RPMI8226 (cell line): ENCODE data around the gene SKIDA1.

ENCODE experiments used
- DNase-seq: peaks from one replicate; pipeline ENCODE4 v3.0.0-alpha.2; 2015

Gene SKIDA1

DNA sequence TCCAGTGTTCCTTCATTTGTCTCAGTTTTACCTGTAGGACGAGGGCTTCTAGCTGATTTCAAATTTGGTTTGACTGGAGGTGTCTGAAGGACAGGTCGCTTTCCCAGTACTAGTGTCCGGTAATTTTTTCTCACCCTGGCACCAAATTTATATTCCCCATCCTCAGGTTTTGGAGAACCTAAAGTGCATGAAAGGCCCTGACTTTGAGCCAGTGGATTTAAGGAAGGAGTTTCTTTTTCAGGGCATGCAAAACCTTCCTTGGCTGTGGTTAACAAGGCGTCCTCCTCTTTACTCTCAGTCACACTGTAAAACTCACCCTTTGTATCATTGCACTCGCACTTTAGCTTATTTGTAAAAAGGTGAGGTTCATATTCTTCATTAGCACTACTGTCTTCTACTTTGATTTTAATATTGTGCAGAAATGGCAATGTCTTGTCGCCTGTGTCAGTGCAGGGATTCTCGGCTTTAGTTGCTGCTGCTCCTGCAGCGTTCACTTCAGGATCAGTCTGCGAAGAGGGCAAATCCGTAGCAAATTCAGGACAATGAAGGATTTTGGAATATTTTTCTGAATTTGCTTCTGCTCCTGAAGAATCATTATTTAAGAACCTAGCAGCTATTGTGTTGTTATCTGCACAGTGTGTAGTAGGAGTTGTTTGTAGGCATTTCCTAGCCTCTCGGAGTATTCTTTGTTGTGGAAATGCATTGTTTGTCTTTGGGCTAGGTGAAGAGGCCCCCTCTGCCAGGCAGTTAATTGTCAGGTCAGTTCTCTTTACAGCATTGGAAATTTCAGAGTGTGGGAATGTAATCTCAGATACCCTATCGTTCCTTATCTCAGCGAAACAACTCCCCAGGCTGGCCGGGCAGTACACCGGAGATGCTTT is 9.9 kb downstream of the SKIDA1 start:
- DNase-seq: no peak

DNA sequence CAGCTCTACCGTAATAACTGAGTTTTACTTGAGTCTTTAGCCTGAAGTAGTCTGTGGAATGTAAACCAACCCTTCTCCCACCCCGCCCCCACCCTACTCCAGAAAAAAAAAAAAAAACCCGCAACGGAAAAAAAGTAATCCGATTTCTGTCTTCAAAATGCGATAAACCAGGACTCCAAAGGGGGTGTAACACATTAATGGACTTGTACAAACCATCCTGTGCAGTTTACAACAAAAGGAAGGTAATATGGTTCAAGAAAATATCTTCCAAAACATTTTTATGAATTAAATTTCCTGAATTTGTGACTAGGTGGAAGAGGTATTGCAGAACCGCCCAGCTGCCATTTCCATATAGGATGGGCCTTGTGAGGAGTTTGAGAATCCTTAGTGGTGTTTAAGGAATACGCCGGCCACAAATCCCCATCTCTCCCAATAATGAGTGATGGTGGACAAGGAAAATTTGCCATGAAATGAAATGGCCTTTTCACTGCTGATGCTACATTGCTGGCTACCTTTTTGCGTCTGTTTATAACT is 10.6 kb downstream of the SKIDA1 start:
- DNase-seq: no peak

DNA sequence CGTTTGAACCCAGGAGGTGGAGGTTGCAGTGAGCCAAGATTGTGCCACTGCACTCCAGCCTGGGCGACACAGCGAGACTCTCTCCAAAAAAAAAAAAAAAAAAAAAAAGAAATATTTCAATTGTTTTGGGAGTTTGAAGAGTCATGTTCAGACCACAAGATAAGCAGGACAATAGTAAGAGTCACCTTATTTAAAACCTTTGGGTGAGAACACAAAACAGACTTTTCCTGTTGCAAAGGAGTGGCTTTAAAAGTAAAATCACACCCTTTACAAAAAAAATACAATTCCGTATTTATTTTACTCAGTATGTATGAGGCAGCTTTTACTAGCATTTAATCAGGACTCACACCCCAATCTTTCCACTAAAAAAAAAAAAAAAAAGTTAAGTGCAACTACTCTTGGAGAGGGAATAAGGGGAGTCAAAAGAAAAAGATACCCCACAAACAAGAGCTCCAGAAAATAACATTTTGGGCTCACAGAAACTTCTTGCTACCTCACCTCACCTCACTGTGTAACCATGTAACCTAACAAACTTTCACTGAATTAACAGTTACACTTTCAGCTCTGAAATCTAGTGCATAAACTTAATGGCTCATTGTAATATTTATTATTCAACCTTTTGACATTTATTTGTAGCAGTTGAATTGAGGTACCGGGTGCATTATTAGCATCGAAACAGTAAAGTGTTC is 11.2 kb downstream of the SKIDA1 start:
- DNase-seq: no peak

DNA sequence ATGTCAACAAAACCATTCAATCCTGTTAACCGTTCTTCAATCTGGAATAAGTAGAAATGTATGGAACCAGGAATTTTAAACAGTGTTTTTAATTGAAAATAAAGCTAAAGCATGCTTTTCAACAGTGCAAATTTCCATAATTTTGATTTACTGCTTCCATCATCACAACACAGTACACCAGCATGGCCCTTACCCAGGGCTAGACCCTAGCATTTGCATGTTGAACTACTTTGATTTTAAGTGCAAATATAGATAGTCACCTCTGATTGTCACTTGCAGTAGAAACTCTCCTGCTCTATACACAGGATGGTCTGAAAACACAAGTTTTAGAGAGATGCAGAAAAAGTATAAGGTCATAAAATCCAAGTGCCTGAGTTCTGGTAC is 12.1 kb downstream of the SKIDA1 start:
- DNase-seq: no peak

DNA sequence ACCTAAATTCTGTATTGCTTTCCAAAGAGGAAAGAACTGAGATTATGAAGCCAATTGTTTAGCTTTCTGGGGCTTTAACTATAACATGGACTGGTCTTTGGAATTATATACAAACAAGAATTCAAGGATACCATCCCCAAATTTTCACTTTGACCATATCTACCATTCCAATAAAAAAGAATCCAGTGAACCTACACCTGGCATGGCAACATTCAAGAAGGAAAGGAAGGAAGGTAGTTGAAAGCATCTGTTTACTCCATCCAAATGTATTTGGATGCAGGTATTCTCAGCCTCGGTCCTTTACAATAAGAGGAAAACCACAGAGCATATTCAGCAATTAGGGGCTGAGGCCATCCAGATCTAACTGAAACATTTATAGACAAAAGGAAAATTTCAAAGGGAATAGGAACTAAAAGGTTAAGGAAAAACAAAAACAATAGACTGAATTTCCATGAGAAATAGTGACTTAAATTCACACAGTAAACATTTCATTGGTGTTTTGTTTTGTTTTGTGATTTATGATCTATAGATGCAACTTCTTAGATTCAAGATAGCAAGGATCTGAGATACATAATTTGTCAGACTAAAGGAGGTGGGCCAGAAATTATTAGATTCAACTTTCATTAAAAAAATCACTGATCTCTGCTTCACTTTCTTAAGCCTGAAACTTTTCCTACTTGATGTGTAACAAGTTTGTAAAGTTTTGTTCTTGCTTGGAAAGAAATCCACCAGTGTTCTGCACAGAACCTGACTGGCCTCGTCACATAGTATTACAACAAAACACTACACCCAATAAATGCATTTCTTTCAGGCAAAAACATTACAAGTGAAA is 12.7 kb downstream of the SKIDA1 start:
- DNase-seq: no peak

DNA sequence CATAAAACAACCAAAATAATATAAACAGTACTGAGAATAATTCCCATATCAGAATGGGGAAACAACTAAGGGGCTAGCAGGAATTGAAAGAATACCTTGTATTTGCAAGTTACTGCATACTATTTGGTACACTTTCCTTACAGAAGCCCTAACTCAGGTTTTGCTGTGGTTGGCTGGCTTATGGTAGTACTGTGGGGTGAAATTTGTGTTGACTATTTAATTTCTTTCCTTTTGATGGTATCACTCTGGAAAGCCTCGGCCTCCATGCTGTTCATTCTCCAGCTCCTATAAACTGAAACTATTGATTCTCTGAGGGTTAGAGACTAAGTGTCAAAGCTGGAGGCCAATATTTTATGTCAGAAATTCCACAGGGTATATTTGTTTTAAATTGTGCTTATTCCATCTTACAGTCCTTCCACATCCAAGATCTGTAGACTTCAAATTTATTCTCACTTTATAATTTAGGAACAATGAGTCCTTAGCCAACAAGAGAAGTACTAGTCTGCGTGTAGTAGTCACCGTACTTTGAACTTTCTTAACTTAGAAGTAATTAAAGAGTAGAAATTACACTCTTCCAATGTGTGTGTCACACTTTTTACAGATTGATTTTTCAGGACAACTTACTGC is 13.4 kb downstream of the SKIDA1 start:
- DNase-seq: no peak

DNA sequence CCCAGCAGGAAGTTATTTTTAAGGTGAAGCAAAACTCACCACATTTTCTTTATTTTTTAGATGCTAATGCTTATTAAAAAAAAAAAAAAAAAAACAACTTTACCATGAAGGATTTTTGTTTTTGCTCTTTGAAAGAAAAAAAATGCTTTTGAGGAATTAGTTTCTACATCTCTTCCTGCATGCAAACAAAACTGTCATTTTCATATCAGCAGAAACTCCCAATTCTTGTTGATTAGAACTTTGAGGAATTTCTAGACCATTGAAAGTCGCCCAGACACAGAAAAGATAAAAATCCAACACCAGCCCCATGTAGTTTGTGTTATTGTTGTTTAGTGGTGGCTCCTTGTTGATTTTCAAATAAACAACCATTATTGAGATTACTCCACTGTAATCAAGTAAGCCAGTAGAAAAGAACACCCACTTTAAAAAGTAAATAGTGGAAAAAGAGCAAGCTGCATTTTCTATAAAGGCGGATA is 14.3 kb downstream of the SKIDA1 start:
- no peak for DNase-seq

DNA sequence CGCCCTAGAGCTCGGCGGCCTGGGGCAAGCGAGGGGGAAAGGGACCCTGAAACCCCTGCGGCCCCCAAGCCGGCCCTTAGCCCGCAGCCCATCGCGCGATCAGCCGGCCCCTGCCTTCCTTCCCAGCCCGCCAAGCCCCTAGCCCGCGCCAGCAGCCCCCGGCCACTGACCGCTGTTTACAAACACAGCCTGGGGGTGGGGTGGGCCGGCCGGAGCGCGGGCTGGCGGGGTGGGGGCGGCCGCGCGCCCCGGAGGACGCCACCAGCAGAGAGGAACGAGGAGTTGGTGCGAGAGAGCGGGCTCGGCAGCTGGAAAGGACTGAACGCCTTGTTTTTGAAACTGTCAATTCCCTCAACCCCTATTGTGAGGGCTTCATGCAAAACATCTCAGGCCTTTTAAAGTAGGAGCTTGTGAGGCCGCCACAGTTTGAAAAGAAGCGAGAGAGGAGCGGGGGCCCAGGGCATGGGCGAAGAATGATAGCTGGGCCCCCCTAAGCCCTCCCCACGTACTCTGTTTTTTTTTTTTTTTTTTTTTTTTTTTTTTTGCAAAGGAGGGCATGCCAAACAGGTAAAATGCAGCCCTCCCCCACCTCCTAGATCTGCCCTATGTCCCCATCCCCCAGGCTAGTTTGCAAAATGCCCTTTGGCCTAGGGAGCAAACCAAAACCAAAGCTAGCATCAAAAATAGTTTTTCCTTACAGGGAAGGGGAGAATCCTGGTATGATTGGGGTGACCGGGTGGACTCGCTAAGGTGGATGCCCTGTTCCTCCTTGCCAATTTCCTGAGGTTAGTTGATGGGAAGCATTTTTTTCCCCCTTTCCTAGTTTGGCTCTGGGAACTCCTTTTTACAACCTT is 15.0 kb downstream of the SKIDA1 start:
- no peak for DNase-seq

DNA sequence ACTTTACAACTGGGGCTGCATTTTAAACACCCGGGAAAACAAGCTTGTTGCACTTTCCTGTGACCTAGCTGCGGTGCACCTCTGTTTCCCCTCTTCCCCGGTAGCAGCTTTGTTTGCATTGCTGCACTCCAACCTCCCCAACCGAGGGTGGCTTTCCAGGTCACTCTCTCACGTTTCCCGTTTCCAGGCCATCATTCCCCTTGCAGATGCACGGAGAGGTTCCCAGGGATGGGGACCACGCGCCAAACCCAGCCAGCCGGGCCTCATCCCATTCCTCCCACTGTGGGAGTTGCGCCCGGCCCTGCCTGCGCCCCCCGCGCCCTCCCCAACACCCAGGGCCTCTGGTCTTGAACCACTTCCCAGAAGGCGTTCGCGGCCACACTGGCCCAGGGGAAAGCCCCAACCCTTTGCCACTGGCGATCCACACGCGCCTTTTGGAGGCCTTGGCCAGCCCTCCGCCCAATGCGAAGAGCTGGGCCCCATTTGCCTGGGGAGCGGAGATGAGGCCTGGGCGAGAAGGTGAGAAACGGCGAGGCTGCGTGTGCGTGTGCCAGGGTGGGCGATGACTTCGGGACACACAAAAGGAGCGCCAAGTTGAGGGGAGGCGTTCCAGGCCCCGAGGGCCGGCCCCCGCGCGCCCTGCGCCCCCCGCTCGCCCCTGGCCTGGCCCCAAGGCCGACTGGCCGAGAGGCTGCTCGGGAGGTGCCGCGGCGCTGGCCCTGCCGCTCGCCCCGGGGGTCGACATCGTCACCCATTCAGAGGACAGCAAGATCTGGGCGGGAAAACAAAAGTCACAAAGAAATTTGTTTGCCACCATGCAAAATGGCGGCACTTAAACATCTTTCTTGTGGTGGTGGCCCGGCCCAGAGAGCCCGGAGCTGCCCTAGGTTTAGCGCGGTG is 15.9 kb downstream of the SKIDA1 start:
- no peak for DNase-seq

DNA sequence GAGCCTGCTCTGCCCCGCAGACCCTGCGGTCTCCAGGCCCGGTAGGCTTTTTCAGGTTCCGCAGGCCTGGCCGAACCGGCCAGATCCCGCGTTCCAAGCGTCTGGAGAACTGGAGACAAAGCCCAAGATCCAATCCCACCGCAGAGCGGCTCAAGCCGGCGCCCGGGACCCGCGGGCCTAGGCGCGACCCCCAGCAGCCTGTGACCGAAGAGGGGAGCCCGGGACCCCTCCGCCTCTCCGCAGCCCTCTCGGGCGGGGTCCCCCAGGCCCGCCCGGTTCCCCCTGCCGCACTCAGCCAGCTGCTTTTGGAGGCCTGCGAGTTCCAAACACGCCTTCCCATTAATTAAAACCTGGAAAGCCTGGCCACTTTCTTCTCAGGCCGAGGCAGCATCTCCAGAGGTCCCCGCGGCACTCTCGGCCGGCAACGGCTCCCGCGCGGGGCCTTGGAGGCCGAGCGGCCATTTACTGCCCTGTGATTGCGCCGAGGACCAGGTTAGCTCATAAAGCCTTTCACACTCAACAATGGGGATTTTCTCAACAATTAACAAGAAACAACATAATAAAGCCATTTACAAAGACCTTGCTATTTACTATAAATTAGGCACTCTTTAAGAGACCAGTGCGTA is 16.7 kb downstream of the SKIDA1 start:
- DNase-seq: no peak

DNA sequence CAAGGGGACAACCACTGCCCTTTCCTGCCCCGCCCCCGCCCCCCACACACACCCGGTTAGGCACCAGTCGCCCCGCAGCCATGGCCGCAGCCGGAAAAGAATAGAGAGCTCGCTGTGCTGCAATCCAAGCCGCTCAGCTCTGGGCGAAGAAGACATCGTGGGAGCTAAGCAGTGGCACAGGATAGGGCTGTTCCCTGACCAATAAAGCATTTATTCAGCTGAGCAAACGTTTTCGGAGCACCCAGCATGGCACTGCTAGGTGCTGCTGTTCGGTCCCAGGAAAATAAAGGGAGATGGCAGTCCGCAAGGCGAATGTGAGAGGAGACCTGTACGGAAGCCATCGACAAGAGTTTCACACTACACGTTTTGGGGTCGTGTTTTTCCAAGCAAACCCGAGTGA is 18.3 kb downstream of the SKIDA1 start:
- DNase-seq: no peak

DNA sequence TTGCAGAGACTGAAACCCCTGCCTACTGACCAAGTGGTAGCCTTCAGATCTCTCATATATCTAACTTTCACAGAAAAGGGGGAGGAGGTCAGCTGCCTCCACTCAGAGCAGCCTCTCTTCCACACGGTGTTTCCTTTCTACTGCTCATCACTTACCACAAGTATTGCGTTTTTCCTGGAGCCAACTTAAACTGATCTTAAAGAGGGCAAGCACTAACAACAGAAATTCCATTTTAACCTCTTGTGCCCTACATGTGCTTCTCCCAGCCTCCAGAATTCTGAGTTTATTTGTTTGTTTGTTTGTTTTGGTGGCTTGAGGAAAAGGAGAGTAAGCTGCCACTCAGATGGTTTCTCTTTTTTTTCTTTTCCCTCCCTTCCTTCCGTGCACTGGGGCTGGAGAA is 19.1 kb downstream of the SKIDA1 start:
- DNase-seq: no peak

DNA sequence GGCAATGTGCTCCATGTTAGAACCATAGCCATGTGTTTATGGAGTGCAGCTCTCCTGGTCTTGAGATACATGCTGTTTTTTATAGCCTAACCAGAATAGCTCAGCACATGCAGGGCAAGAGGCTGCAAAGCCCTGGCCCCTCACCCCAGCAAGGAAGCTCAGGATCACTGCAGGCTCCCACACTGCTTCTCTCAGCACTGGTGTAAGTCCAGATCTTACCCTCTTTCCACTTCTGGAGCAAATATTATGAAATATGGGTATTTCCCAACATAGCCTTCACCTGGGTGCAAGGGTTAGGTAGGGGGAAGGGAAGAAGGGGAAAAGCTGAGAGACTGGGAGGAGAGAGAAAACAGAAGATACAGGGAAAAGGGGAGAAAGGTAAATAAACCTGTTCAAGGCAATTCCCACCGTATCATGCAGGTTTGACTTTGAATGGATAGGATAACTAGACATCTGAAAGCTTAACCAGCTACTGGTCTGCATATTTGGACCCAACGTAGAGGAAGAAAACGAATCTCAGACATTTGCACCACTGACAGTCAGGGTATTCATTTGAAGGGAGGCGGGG is 19.7 kb downstream of the SKIDA1 start:
- no peak for DNase-seq

DNA sequence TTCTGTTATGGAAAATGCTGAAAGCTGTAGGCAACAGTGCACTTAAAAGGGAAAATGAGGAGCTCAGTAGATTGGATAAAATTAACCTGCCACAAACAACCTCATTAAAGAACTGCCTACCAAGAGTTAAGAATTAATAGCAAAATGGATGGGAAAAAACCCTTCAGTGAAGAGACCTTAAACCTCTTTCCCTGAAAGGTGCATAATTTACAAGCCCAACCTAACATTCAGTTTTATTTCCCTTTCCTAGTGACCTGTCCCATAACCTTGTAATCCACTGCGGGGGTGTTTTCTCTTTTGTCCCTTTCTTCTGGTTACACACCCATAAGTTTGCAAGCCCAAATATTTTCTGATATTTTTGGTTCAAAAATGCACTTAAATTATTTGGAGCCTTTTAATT is 21.9 kb downstream of the SKIDA1 start:
- DNase-seq: no peak

DNA sequence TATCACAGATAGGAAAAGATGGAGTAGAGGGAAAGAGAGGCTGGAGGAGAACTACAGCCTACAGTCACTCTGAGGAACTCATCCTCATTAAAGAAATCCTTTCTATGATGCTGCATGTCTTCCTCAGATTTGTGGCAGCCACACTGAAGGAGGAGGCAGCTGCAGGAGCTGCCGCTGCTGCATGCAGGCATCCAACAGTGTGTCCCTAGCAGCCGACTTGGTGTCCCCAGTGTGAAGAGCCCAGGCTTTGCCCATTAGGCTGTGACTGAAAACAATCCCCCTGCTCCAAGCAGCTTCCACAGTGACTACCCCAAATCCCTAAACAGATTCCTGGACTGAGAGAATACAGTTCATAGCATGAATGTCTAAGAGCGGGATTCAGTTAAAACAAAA is 23.1 kb downstream of the SKIDA1 start:
- no peak for DNase-seq

DNA sequence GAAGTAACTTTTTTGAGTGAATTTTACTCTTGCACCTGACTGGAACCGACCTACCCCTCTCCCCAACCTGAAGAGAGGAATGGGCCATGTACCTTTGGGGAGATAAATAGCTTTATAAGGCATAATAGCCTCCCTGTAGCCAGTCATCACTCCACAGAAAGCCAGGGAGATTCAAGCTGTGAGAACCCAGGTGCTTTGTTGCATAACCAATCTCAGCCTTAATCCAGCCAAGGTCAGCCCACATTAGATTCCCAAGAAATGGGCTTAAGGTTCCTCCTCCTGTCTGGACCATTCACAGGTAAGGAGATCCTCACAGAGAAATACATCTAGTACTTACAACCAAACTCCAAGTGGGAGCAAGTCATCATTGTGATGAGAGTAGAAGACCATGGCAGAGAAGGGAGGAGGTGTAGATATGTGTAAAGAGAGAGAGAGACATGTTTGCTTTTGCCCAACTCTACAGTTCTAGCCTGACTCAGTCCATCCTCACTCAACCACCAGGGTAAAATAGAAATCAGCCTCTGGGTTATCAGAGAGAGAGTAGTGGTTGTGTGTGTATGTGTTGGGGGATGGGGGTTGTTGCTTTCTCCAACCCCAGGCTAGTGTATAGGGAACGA is 23.6 kb downstream of the SKIDA1 start:
- DNase-seq: no peak

DNA sequence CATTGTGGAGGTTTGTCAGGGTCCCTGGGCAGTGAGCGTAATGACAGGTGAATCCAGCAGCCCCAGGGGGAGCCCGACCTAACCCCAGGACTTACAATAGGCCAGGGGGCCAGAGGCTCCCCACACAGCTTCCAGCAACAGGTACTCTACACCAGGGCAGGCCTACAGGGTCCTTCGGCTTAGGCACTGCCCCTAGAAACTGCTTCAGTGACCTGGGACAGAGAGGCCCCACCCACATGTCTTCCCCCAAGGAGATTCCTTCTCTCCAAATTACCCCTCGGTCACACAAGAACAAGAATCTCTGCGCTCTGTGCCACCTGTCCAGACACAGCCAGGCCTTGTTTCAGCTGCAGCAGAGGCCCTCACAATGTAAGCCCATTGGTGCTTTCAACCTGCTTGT is 24.4 kb downstream of the SKIDA1 start:
- DNase-seq: no peak

DNA sequence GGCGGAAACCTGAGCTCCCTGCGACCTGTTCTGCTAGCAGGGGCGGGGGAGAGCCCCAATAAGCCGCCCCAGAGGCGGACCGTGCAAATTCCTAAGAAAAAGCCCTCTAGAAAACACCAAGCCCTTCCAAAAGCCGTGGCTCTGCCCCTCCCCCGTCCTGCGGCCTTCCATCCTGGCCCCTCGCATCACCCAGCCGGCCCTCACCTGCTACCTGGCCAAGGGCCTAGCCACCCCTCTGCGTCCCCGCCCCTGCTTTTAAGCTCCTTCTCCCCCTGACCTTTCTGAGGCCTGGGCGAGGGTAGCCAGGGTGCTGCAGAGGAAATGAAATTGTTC is 24.9 kb downstream of the SKIDA1 start:
- no peak for DNase-seq
